ENCODE data around the gene EPHA8.
A peak's percentile ranks its signal among the peaks of the same experiment; 100 is the strongest.

The EPHA8 gene

GRCh38 chr1:22569269-22569668, 6.0 kb downstream of the EPHA8 start:
- DNase-seq = no peak

- DNase-seq = no peak
Measured at GRCh38 chr1:22570140-22570909, 7.0 kb downstream of the EPHA8 start.

- no peak for DNase-seq
Measured at GRCh38 chr1:22572818-22573217, 9.5 kb downstream of the EPHA8 start.

GRCh38 chr1:22573237-22573636, 9.9 kb downstream of the EPHA8 start:
- no peak for DNase-seq

GRCh38 chr1:22575532-22576149, 12.4 kb downstream of the EPHA8 start:
- no peak for DNase-seq

DNA sequence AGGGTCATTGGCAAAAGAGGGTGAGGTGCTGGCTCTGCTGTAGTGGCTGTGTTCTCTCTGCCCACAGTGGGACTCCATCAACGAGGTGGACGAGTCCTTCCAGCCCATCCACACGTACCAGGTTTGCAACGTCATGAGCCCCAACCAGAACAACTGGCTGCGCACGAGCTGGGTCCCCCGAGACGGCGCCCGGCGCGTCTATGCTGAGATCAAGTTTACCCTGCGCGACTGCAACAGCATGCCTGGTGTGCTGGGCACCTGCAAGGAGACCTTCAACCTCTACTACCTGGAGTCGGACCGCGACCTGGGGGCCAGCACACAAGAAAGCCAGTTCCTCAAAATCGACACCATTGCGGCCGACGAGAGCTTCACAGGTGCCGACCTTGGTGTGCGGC, 12.9 kb downstream of the EPHA8 start:
- DNase-seq = no peak

GRCh38 chr1:22576617-22577016, 13.3 kb downstream of the EPHA8 start:
- DNase-seq = no peak

- no peak for DNase-seq
Measured at GRCh38 chr1:22578732-22579361, 15.6 kb downstream of the EPHA8 start.

DNA sequence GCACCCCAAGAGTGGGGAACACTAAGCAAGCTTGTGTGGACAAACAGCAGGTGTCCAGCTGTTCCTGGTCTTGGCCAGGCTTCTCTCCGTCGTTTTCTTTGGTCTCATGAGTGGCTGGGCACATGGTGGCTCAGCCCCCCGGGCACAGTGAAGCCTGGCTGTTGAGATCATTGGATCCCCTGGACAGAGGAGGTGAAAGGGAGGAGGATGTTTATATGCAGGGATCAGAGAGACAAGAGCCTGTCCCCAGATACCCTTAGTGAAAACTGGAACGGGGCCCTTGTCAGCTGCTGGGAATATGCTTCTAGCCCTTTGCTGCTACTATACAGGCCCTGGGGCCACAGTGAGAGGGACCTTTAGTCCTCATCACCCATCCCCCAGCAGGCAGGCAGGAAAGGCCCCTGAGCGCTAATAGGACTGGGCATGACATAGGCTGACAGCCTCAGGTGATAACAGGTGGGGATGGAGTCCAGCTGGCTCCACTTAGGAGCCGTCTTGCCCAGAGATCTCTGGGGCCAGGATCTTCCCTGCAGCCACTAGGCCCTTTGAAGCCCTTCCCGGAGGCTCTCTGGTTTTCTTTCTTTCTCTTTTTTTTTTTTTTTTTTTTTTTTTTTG, 16.4 kb downstream of the EPHA8 start:
- no peak for DNase-seq

- DNase-seq = peak; percentile 75
Measured at GRCh38 chr1:22582661-22583635, 19.7 kb downstream of the EPHA8 start.

- DNase-seq = no peak
Measured at GRCh38 chr1:22584001-22584562, 20.8 kb downstream of the EPHA8 start.

DNA sequence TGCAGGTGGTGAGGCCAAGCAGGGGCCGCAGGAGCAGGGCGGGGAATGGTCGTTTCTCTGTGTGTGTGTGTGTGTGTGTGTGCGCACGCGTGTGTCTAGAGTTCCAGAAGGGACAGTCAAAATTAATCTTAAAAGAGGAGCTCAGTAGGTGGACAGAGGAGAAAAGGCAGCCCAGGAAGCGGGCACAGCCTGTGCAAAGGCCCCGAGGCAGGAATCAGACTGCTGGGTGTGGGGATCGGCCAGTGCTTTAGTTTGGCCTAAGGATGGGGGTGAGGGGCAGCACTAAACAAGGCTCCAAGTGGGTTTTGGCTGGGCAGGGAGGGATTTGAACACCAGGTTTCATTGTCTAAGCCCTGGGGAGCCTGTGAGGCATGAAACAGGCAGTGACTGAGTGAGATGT, 21.7 kb downstream of the EPHA8 start:
- no peak for DNase-seq

DNA sequence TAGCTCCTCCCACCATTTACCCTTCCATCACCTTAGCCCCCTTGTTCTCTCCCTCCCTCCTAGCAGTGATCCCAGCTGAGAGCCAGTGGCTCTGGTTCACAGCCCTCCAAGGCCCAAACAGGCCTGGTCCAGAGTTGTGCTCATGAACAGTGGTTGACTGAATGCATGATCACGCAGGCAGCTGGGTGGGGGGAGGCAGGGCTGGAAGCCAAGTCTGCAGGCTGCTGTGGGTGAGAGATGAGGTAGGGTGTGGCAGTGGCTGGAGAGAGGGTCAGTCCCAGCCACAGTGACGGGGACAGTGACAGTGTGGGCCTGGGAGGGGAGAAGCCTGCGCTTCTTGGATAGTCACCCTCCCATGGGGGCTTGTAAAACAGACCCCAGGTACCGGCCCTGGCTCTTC, 22.2 kb downstream of the EPHA8 start:
- DNase-seq = no peak

DNA sequence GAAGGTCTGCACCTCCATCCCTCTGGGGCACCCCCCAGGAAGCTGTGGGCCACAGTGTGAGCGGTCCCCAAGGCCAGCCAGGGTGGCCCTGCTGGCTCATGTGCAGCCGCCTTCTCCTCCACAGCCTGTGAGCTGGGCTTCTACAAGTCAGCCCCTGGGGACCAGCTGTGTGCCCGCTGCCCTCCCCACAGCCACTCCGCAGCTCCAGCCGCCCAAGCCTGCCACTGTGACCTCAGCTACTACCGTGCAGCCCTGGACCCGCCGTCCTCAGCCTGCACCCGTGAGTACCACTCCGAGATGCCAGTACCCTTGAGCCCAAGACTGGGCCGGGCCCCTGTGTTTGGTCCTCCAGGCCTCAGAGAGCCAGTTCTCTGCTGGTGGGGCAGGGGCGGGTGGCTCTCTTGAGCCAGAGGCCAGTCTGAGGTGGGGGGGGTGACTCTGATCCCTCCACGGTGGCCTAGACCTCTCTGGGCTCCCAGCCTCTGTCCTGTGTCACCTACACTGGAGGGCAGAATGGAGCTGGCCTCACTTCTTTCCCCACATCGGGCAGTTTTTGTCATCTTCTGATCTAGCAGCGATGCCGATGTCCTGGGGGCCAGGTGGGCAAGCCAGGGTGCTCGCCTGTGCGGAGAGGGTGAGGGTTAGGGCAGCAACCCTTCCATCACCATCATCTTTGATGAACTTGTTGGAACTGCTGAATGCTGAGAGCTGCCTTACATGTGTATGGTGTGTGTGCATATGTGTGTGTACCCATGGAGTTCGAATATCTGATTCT, 23.3 kb downstream of the EPHA8 start:
- DNase-seq = no peak

GRCh38 chr1:22587247-22587646, 24.0 kb downstream of the EPHA8 start:
- DNase-seq = no peak

GRCh38 chr1:22588899-22589422, 25.7 kb downstream of the EPHA8 start:
- DNase-seq = no peak

GRCh38 chr1:22591576-22591975, 28.3 kb downstream of the EPHA8 start:
- no peak for DNase-seq

DNA sequence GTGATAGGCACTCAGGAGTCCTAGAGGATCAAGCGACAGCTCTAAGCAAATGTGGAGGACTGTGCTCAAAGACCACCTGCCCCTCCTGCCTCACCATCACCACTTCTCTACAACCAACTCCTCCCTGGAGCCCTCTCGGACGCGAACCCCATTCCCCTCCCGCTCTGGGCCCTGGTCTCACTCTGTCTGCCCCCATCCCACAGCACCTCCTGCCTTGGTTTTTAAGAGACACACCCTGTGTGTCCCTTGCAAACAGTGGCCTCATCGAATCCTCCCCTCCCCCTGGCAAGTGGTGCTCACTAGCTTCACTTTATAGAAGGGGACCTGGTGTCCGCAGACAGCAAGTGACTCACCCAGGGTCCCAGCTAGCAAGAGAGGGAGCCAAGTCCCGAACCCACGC, 28.8 kb downstream of the EPHA8 start:
- DNase-seq = no peak

DNA sequence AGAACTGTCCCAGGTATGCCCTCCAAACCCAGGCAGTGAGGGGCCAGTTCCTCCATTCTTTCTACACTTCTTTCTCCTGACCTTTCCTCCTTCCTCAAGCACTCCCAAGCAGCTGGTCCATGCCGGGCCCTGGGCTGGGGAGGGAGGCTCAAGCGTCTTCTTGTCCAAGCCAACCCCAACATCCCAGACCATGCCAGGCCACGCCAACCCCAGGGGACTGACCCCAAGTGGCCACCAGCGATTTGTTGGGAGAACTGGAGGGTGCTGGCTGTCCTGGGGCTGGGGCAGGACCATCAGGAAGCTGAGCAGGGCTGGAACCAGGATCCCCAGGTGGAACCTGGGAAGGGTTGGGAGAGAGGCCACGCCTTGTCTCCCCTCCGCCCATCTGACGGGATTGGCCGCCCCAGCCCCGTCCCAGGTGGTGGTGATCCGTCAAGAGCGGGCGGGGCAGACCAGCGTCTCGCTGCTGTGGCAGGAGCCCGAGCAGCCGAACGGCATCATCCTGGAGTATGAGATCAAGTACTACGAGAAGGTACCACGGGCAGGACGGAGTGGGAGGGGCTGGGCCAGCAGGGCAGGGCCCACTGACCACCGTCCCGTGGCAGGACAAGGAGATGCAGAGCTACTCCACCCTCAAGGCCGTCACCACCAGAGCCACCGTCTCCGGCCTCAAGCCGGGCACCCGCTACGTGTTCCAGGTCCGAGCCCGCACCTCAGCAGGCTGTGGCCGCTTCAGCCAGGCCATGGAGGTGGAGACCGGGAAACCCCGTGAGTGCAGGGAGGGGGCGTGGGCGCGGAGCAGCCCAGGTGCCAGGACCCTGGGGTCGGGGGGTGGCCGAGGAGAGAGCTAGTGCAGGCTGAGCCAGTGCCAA, 29.9 kb downstream of the EPHA8 start:
- DNase-seq = no peak

DNA sequence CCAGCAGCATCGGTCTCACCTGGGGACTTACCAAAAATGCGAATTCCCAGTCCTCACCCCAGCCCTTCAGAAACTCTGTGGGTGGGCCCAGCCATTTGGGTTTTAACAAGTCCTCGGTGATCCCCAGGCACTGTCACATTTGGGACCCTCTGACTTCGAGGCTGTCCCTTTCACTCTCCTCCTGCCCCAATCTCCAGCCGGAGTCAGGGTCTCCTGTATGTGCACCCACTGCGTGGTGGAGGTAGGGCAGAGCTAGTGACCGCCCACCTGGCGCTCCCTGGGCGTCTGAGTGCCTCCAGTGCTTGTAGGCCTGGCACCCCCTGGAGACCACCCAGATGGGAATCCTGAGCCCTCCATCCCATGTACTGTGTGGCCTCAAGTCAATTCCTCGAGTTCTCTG, 31.1 kb downstream of the EPHA8 start:
- DNase-seq = no peak
